Mesodermal cell (in vitro differentiated cells): ENCODE measurements around the gene GDAP1L1.
A peak's percentile ranks its signal among the peaks of the same experiment; 100 is the strongest.
"Not testable (repeated sequence)": the region's sequence is repeated elsewhere in the genome, so short reads cannot be mapped to it uniquely, and the experiment has no call there.

Experiments
- H3K27ac ChIP-seq: 2 replicates; pipeline ENCODE4 v1.7.0; 2013; ENCODE audit warnings: mild to moderate bottlenecking, low read depth, low read length, moderate library complexity; ENCODE audit not compliant: severe bottlenecking
- H3K36me3 ChIP-seq: 2 replicates; pipeline ENCODE4 v1.7.1; 2013; ENCODE audit warnings: mild to moderate bottlenecking, low read length, moderate library complexity; ENCODE audit not compliant: control insufficient read depth, insufficient read depth
- H3K4me1 ChIP-seq: one replicate; pipeline ENCODE4 v1.7.1; 2013; ENCODE audit warnings: mild to moderate bottlenecking, low read length; ENCODE audit not compliant: insufficient read depth, control insufficient read depth, poor library complexity, severe bottlenecking
- H3K4me3 ChIP-seq: 2 replicates; pipeline ENCODE4 v1.7.0; 2013; ENCODE audit warnings: low read length, control low read depth, mild to moderate bottlenecking; ENCODE audit not compliant: insufficient read depth, poor library complexity, severe bottlenecking; ENCODE audit errors: extremely low read depth
- H3K9me3 ChIP-seq: 2 replicates; pipeline ENCODE4 v1.7.1; 2013; ENCODE audit warnings: mild to moderate bottlenecking, low read length, moderate library complexity; ENCODE audit not compliant: control insufficient read depth
- WGBS, 2 experiments: methylation state at CpG; one replicate each; pipeline ENCODE4 v1.1.5; 2013; ENCODE audit warnings: missing lambda C conversion rate in 2 of 2; ENCODE audit not compliant: insufficient coverage in 2 of 2; 5-methylcytosine and 5-hydroxymethylcytosine counted together

The GDAP1L1 gene

GRCh38 chr20:44304383-44304782, 57.3 kb downstream of the GDAP1L1 start:
- Histone ChIP-seq H3K4me3 (no peak overlapping the region), H3K36me3 (peaks cover 3% of the 10 kb centered on the region), H3K27ac (no peak overlapping the region), H3K9me3 (no peaks in the 10 kb centered on the region), H3K4me1 (peaks cover under 1% of the 10 kb centered on the region)

GRCh38 chr20:44306927-44307326, 59.8 kb downstream of the GDAP1L1 start:
- Histone ChIP-seq H3K36me3 (peaks cover 3% of the 10 kb centered on the region), H3K27ac (no peak overlapping the region), H3K4me1 (peaks cover 7% of the 10 kb centered on the region), H3K4me3 (no peak overlapping the region), H3K9me3 (no peaks in the 10 kb centered on the region)
- WGBS, 2 experiments: 93% methylated on average over 8 to 9 of the region's 9 CpGs

- whole genome bisulfite sequencing, 2 experiments: 43 to 47% methylated on average over 11 to 13 of the region's 17 CpGs
- Histone ChIP-seq H3K4me1 (peaks cover 7% of the 10 kb centered on the region), H3K36me3 (peaks cover 3% of the 10 kb centered on the region), H3K4me3 (peak overlapping the region; percentile 65), H3K9me3 (no peaks in the 10 kb centered on the region), H3K27ac (peak overlapping the region; percentile 65)
Observed at GRCh38 chr20:44309763-44310663, 62.9 kb downstream of the GDAP1L1 start.

DNA sequence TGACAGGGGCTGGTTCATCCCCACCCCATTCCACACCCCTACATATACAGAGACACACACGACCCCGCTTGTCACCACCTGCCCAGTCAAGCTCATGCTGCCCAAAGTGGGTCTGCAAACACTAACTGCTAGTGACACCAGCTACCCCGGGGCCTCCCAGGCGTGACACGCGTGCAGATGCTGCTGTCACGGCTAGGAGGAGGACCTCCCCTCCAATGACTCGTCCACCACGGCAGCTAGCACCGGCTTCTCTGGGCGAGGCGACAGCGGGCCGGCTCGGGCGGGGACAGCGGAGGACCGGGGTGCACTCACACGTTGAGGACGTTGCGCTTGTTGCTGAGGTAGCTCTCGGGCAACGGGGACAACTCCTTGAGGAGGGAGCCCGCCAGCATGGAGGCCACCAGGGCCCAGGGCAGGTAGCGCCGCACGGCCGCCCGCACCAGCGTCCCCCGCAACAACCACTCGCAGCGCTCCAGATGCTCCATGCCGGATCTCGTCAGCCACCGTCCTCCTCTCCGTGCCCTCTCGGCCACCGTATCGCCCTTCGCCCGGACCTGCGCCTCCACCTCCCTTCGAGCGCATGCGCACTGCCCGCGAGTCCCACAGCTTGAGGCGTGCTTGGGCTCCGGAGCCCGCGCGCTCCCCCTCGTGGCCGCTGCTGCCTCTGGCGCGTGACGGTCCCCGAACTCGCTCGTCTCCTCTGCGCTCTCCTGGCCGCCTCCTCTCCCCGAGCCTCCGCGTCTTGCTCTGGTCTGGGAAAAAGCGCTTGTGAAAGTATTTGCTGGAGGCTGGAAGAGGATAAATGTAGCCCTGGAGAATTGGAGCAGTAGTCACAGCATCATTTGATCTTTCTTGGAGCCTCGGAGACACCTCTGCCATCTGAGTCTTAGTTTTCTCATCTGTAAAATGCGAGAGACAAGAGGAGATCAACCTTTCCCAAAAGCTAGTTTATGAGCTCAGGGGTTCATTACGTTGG, 63.8 kb downstream of the GDAP1L1 start, which contains the start of gene FITM2:
Gene FITM2 (minus strand): TSS at position 539 of the 976 bp plus-strand sequence. CDS start 54 bp downstream, at position 485.
- Histone ChIP-seq H3K4me3 (peak within 1 kb of the TSS; percentile 65), H3K9me3 (no peaks in the 10 kb centered on the region), H3K36me3 (peaks cover 2% of the 10 kb centered on the region), H3K27ac (peak within 1 kb of the TSS; percentile 65), H3K4me1 (peaks cover 7% of the 10 kb centered on the region)
- 1 to 3% methylated on average over 38 to 55 of the region's 70 CpGs for WGBS, 2 experiments

- Histone ChIP-seq H3K4me1 (peaks cover 4% of the 10 kb centered on the region), H3K4me3 (no peak overlapping the region), H3K27ac (no peak overlapping the region), H3K9me3 (peaks cover under 1% of the 10 kb centered on the region), H3K36me3 (no peaks in the 10 kb centered on the region)
Observed at GRCh38 chr20:44314870-44315269, 67.8 kb downstream of the GDAP1L1 start.

DNA sequence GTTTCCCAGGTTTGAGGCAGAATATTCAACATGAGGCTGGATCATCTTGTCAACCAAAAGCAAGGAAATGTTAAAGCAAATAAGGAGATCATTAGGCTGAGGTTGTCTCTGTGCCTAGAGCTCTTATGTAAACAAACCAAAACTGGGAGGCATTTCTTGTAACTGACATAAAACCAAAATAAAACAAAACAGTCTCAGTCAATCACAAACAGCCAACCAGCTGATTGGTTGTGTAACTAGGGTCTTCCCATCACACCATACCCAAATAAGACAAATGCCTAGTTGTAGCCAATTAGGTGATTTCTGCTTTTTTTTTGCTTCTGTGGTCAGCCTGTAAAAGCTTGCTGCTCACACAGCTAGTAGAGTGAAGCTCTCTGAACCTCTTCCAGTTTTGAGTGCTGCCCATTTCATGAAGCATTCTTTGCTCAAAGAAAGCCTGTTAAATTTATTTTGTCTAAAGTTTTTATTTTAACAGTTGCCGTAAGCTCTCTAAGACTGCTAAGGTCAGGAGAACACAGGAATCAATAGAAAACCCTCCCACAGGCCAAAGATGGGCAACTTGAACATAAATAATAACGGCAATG, 72.8 kb downstream of the GDAP1L1 start:
- no peaks in the 10 kb centered on the region for H3K36me3 ChIP-seq
- 100% methylated on average over 1 of the region's 2 CpGs; no CpG with 5 or more reads in 1 of the 2 experiments for WGBS, 2 experiments
- H3K9me3 ChIP-seq: peaks cover 3% of the 10 kb centered on the region
- H3K27ac ChIP-seq: no peak overlapping the region
- H3K4me3 ChIP-seq: no peak overlapping the region
- H3K4me1 ChIP-seq: no peaks in the 10 kb centered on the region

- H3K9me3 ChIP-seq: peaks cover 3% of the 10 kb centered on the region
- 0 to 50% methylated on average over 1 of the region's 1 CpG for WGBS, 2 experiments
- H3K4me1 ChIP-seq: no peaks in the 10 kb centered on the region
- H3K27ac ChIP-seq: no peak overlapping the region
- no peaks in the 10 kb centered on the region for H3K36me3 ChIP-seq
- H3K4me3 ChIP-seq: no peak overlapping the region
Observed at GRCh38 chr20:44324343-44324742, 77.2 kb downstream of the GDAP1L1 start.

- Histone ChIP-seq H3K27ac (no peak overlapping the region), H3K36me3 (no peaks in the 10 kb centered on the region), H3K9me3 (no peaks in the 10 kb centered on the region), H3K4me3 (peak overlapping the region; percentile 11), H3K4me1 (no peaks in the 10 kb centered on the region)
- WGBS, 2 experiments: 14 to 28% methylated on average over 27 to 28 of the region's 50 CpGs
Observed at GRCh38 chr20:44326391-44327159, 79.5 kb downstream of the GDAP1L1 start.

DNA sequence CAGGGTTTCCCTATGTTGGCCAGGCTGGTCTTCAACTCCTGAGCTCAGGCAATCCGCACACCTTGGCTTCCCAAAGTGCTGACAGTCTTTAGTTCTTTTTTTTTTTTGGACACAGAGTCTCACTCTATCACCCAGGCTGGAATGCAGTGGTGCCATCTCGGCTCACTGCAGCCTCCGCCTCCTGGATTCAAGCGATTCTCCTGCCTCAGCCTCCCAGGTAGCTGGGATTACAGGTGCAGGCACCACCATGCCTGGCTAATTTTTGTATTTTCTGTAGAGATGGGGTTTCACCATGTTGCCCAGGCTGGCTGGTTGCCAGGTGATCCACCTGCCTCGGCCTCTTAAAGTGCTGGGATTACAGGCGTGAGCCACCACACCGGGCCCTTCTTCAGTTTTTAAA, 80.6 kb downstream of the GDAP1L1 start:
- H3K27ac ChIP-seq, H3K4me1 ChIP-seq, H3K9me3 ChIP-seq, H3K4me3 ChIP-seq, H3K36me3 ChIP-seq: not testable (repeated sequence)
- WGBS, 2 experiments: 87 to 96% methylated on average over 7 of the region's 7 CpGs

DNA sequence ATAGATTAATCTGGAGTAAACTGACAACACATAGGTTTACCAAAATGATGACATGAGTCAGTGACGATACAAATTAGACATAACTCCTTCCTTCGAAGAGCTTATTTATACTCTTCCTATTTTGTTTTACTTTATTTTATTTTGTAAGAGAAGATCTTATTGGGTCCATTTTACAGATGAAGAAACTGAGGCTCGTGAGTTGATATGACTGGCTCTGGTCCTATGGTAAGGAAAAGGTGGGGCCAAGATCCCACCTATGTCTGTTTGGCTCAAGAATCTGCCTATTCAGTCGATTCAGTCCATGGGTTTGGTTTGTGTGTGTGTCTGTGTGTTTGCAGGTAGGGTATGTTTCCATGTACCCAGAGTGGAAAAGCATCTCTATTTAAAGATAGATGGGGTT, 81.3 kb downstream of the GDAP1L1 start:
- 62 to 74% methylated on average over 2 of the region's 4 CpGs for WGBS, 2 experiments
- Histone ChIP-seq H3K9me3 (no peaks in the 10 kb centered on the region), H3K4me1 (no peaks in the 10 kb centered on the region), H3K4me3 (no peak overlapping the region), H3K36me3 (no peaks in the 10 kb centered on the region), H3K27ac (no peak overlapping the region)
